GM18499 (cell line): ENCODE data around the gene ZC3H12D.
"Not testable (repeated sequence)": the region's sequence is repeated elsewhere in the genome, so short reads cannot be mapped to it uniquely, and the experiment has no call there.

ENCODE experiments used
- ATAC-seq: cut with Tn5 transposase; IDR thresholded peaks from one replicate; pipeline ENCODE4 v1.9.1; 2021; ENCODE audit warnings: moderate number of reproducible peaks; ENCODE audit not compliant: insufficient read depth, unreplicated experiment

ZC3H12D gene

GRCh38 chr6:149445095-149445466 lies 39.7 kb downstream of the ZC3H12D start:
- no peak for ATAC-seq

- not testable (repeated sequence) for ATAC-seq
Measured at GRCh38 chr6:149444360-149445094, 40.3 kb downstream of the ZC3H12D start.

- ATAC-seq, result no peak
Measured at GRCh38 chr6:149443411-149444181, 41.2 kb downstream of the ZC3H12D start.

GRCh38 chr6:149441740-149442139 lies 43.1 kb downstream of the ZC3H12D start:
- no peak for ATAC-seq

GRCh38 chr6:149440735-149441671 lies 43.8 kb downstream of the ZC3H12D start:
- ATAC-seq, result no peak

- no peak for ATAC-seq
Measured at GRCh38 chr6:149439626-149440025, 45.2 kb downstream of the ZC3H12D start.

- ATAC-seq, result no peak
Measured at GRCh38 chr6:149438855-149439254, 46.0 kb downstream of the ZC3H12D start.

GRCh38 chr6:149437212-149437611 lies 47.6 kb downstream of the ZC3H12D start:
- no peak for ATAC-seq

- no peak for ATAC-seq
Measured at GRCh38 chr6:149436647-149437046, 48.2 kb downstream of the ZC3H12D start.

- ATAC-seq, result no peak
Measured at GRCh38 chr6:149435919-149436586, 48.8 kb downstream of the ZC3H12D start.

GRCh38 chr6:149433881-149434280 lies 50.9 kb downstream of the ZC3H12D start:
- ATAC-seq, result no peak

DNA sequence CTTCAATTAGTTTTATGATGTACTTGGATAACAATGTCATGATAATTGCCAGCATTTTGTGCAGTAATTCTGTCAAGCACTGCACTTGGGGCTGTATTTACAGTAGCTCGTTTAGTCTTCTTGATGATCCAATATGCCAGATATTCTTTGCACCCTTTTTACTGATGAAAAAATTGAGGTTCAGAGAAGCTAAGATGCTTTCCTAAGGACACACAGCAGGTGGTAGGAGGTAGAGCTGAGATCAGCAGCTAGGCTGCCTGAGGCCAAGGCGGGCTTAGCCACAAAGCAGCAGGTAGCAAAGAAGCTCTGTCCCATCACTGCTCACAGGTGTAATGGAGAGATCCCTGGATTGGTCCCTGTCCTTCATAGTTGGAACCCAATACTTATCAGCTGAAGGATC lies 51.4 kb downstream of the ZC3H12D start:
- ATAC-seq, result no peak

DNA sequence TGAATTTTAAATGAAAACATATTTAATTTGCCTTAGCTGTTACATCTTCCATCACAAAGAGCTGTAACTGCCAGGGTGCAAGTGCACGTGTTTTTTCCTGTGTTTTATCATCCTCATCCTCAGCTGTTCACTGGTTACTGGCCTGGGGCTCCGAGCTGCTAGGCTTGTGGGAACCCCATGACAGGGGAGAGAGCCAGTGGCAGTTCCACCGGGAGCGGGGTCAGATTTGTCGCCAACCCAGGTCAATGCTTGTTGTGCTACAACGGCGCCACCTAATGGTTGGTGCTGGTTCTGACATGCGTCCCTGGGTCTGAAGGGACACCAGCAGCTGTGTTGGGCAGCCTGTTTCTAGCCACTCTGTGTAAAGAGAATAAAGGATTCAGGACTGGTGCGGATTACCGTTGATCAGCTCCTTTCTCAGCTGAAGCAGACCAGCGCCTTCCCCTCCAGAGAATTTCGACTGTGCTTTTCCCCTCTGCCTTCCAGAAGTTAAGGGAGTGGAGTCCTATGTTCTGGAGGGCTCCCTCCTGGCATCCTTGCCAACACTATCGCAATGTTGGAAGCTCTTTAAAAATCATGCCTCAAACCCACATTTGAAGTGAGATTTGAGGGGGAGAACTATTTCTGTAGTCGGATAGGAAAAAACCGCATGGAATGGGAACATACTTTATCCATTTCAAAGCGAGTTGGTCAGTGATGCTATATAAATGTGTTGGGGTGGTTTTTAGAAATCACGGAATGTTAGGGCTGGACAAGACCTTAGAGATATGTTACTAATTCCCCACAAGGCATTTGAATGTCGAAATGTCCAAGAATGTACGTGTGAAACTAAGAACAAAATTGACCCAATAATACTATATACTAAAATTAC lies 52.7 kb downstream of the ZC3H12D start:
- peak; percentile 67 for ATAC-seq

- ATAC-seq, result no peak
Measured at GRCh38 chr6:149429427-149430360, 55.1 kb downstream of the ZC3H12D start.

DNA sequence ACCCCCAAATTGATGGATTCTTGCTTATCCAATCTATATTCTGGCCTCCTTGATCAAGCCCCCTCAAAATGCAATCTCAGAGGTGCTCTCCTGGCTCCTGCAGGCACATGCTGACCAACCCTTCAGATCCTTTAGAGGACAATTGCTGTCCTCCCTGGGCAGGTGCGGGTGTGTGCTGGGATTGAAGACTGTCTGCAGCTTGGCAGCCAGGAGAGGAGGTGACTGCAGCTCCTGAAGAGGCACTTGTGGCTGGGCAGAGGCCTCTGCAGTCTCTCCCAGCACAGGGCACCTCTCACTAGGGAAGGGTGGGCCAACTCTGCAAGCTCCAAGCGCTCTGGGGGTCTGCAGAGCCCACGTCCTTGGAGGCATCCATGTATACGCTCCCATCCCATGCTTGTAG lies 56.2 kb downstream of the ZC3H12D start:
- ATAC-seq, result no peak

DNA sequence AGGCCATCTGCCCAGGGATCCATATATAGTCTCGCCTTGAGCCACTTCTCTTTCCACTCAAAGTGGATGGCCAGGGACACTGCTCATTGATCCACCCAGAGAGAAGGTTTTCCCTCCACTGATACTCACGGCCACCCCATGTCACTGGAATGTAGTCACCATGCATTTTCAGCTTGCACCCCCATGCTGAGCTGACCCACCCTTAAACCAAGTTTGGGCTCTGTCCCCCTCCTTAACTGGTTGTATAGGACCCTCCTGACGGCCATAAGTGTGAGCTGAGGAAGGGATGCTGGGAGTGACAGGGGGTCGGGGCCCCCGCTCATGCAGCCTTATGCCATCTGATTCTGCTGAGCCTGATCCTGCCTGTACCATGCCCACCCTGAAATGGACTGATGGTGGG lies 59.1 kb downstream of the ZC3H12D start:
- no peak for ATAC-seq

GRCh38 chr6:149425224-149425623 lies 59.6 kb downstream of the ZC3H12D start:
- no peak for ATAC-seq

DNA sequence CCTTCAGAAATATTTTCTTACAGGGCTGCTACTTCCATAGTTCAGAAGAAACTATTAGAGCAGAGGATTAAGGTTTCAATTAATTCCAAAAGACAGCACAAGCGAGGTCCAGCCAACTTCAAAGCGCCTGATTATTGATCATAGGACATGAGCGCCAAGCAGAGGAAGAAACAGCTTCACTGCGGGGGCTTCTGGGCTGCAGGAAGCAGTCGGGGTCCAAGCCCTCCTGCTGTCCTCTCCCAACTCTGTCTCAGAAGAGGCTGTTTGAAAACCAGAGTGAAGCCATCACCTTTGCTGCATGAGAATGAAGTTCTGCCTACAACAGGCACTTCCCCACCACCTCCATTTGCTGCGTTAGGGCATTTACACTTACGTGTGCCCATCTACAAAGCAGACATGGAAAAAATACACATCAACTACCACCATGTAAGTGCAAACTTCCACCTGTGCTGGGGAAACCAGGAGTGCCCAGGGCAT lies 60.8 kb downstream of the ZC3H12D start:
- ATAC-seq, result no peak
